ENCODE measurements around the gene HLA-G.
"Not testable (repeated sequence)": the region's sequence is repeated elsewhere in the genome, so short reads cannot be mapped to it uniquely, and the experiment has no call there.

HLA-G gene

DNA sequence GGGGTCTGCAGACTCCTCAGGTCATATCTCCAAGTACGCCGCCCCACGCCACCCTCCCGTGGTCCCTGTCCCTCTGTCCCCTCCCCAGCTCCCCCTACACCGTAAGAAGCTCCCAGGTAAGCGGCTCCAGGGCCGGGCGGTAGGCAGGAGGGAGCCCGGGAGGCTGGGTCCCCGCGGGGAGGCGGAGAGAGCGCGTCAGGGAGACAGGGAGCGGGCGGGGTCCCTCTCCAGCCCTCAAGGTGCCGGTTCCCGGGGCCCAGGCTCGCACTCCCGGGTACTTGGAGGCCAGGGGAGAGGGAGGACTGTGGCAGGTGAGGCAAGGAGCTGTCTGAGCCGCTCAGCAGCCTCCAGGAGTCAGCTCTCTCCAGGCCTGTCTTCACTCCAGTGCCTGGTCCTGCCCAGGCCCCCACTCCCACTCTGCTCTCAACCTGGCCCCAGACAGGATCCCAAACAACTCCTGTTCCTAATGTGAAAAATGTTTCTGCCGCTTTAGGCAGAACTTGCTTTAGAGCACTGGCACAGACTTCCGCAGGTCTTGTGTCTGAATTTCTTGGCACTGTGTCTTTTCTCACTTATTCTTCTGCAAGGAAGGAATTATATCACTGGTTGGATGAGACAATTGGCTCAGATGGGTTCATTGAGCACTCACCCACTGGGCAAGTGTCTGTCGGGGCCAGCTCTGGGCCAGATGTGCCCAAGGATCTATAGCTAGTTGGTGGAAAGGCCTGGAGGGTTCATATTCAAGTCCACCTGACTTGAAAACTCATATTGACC, 36.6 kb downstream of the HLA-G start:
- no peaks in the 10 kb centered on the region for H3K36me3 Mint-ChIP-seq (ENCODE audit: low read depth)
- H3K27ac Mint-ChIP-seq, result no peak overlapping the region
- DNase-seq, result no peak
- TF ChIP-seq, protein P1, sequence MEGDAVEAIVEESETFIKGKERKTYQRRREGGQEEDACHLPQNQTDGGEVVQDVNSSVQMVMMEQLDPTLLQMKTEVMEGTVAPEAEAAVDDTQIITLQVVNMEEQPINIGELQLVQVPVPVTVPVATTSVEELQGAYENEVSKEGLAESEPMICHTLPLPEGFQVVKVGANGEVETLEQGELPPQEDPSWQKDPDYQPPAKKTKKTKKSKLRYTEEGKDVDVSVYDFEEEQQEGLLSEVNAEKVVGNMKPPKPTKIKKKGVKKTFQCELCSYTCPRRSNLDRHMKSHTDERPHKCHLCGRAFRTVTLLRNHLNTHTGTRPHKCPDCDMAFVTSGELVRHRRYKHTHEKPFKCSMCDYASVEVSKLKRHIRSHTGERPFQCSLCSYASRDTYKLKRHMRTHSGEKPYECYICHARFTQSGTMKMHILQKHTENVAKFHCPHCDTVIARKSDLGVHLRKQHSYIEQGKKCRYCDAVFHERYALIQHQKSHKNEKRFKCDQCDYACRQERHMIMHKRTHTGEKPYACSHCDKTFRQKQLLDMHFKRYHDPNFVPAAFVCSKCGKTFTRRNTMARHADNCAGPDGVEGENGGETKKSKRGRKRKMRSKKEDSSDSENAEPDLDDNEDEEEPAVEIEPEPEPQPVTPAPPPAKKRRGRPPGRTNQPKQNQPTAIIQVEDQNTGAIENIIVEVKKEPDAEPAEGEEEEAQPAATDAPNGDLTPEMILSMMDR (IDR thresholded peaks at IDR 0.05), result no peak
- no peak overlapping the region for H3K4me3 Mint-ChIP-seq
- H3K9me3 Mint-ChIP-seq, result no peaks in the 10 kb centered on the region
- H3K4me1 Mint-ChIP-seq, result no peaks in the 10 kb centered on the region
- H3K27me3 Mint-ChIP-seq (ENCODE audit: low read depth, poor library complexity), result peaks cover 45% of the 10 kb centered on the region

DNA sequence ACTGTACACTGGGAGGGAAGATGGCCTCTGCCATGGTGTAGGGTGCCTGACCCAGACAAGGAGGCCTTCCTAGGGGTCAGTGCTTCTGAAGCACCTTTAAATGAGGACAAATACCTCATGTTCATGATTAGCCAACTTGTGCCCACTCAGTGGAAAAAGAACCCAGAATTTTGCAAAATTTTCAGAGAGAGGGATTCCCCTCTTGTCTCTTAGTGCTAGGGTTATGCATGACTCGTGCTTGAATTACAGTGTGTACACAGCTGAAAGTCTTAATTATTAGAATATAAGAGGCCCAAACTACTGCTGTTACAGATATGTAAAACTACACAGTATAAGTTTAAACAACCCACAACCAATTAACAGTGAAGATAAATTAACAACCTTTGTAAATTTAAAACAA, 38.0 kb downstream of the HLA-G start:
- TF ChIP-seq, protein P1 (IDR thresholded peaks at IDR 0.05), result no peak
- DNase-seq, result no peak
- no peaks in the 10 kb centered on the region for H3K4me1 Mint-ChIP-seq
- H3K4me3 Mint-ChIP-seq, result no peak overlapping the region
- H3K27ac Mint-ChIP-seq, result no peak overlapping the region
- H3K27me3 Mint-ChIP-seq (ENCODE audit: low read depth, poor library complexity), result peaks cover 38% of the 10 kb centered on the region
- H3K36me3 Mint-ChIP-seq (ENCODE audit: low read depth), result no peaks in the 10 kb centered on the region
- no peaks in the 10 kb centered on the region for H3K9me3 Mint-ChIP-seq

- DNase-seq, result no peak
- Mint-ChIP-seq H3K4me1 (no peaks in the 10 kb centered on the region), H3K36me3 (ENCODE audit: low read depth) (no peaks in the 10 kb centered on the region)
Observed at GRCh38 chr6:29870104-29870503, 42.5 kb downstream of the HLA-G start.

GRCh38 chr6:29872791-29873190, 45.2 kb downstream of the HLA-G start:
- no peak for DNase-seq
- H3K36me3 Mint-ChIP-seq (ENCODE audit: low read depth), result no peaks in the 10 kb centered on the region
- H3K27me3 Mint-ChIP-seq (ENCODE audit: low read depth, poor library complexity), result peaks cover 19% of the 10 kb centered on the region
- H3K27ac Mint-ChIP-seq, result no peak overlapping the region
- no peaks in the 10 kb centered on the region for H3K4me1 Mint-ChIP-seq
- no peak overlapping the region for H3K4me3 Mint-ChIP-seq
- peaks cover 38% of the 10 kb centered on the region for H3K9me3 Mint-ChIP-seq
- TF ChIP-seq, protein P1 (IDR thresholded peaks at IDR 0.05), result no peak

More at GRCh38 chr6:29870104-29870503, 42.5 kb downstream of the HLA-G start:
- Mint-ChIP-seq H3K27me3 (ENCODE audit: low read depth, poor library complexity) (peaks cover 26% of the 10 kb centered on the region), H3K4me3 (no peak overlapping the region), H3K27ac (no peak overlapping the region), H3K9me3 (peaks cover 18% of the 10 kb centered on the region)
- TF ChIP-seq, protein P1 (IDR thresholded peaks at IDR 0.05), result no peak

DNA sequence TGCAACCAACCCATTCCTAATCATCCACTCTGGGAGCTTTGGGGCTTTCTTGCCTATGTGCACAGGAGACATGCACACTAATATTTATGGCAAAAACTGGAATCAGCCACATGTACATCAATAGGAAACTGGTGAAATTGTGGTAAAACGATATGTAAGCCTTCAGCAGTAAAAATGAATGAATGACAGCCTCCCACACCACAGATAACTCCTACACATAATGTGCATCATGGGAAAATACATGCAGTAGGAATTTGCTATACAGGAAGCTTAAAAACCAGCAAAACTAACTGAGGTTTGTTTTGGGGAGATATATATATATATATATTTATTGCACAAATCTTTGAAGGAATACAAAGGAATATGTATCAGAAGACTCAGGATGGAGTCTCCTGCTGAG, 47.6 kb downstream of the HLA-G start:
- H3K36me3 Mint-ChIP-seq (ENCODE audit: low read depth), result no peaks in the 10 kb centered on the region

GRCh38 chr6:29875734-29876133, 48.1 kb downstream of the HLA-G start:
- peaks cover 38% of the 10 kb centered on the region for H3K9me3 Mint-ChIP-seq
- not testable (repeated sequence) for H3K27ac Mint-ChIP-seq; H3K4me1 Mint-ChIP-seq; H3K36me3 Mint-ChIP-seq (ENCODE audit: low read depth); DNase-seq; H3K4me3 Mint-ChIP-seq
- peaks cover 19% of the 10 kb centered on the region for H3K27me3 Mint-ChIP-seq (ENCODE audit: low read depth, poor library complexity)

More for the DNA sequence above, 47.6 kb downstream of the HLA-G start:
- Mint-ChIP-seq H3K4me3 (no peak overlapping the region), H3K27ac (no peak overlapping the region), H3K9me3 (peaks cover 38% of the 10 kb centered on the region), H3K4me1 (no peaks in the 10 kb centered on the region), H3K27me3 (ENCODE audit: low read depth, poor library complexity) (peaks cover 19% of the 10 kb centered on the region)
- no peak for DNase-seq
- TF ChIP-seq, protein P1 (IDR thresholded peaks at IDR 0.05), result no peak

Measured in nephron progenitor cell (in vitro differentiated cells).